Thoracic aorta (tissue), 2 donors: ENCODE measurements around the gene PDE3B. TPM values are rescaled to one million over a fixed set of nuclear protein-coding genes. Genes with fewer than 3 reads are reported as not detected.

ENCODE experiments used
- ATAC-seq: fragments of 150-250 bp; one replicate; pipeline ENCODE4 v1.8.0; 2017; ENCODE audit warnings: low read depth; ENCODE audit not compliant: insufficient number of reproducible peaks, low FRiP score
- DNase-seq: peaks from one replicate; pipeline ENCODE4 v3.0.0-alpha.2; 2020; ENCODE audit warnings: low spot score
- H3K27ac ChIP-seq, 2 donors: fragments of 200-600 bp; sonication (generic); 1 replicate in 1 of 2; 2 replicates in 1 of 2; pipeline ENCODE4 v1.5.1; 2016; ENCODE audit warnings: mild to moderate bottlenecking in 2 of 2, moderate library complexity in 2 of 2
- H3K27me3 ChIP-seq: fragments of 200-600 bp; sonication (generic); replicated peaks from 2 replicates; pipeline ENCODE4 v1.6.0; 2016; ENCODE audit warnings: mild to moderate bottlenecking; ENCODE audit not compliant: insufficient read depth
- H3K36me3 ChIP-seq: fragments of 200-600 bp; sonication (generic); one replicate; pipeline ENCODE4 v1.5.1; 2016
- H3K4me1 ChIP-seq, 2 donors: fragments of 200-600 bp; sonication (generic); 1 replicate in 1 of 2; 2 replicates in 1 of 2; pipeline versions ENCODE4 v1.5.1 to v1.6.0; 2016; ENCODE audit warnings: low read depth in 2 of 2, mild to moderate bottlenecking in 1 of 2; ENCODE audit not compliant: control insufficient read depth in 1 of 2
- H3K4me3 ChIP-seq: fragments of 200-600 bp; sonication (generic); 2 replicates; pipeline ENCODE4 v1.5.1; 2016; ENCODE audit warnings: mild to moderate bottlenecking
- H3K9me3 ChIP-seq: fragments of 200-600 bp; sonication (generic); 2 replicates; pipeline ENCODE4 v1.5.1; 2016
- total RNA-seq, 2 donors: library from RNA; depleted of rRNA; stranded (reverse); fragments of >200 nt; gene quantifications; one replicate each; pipeline versions ENCODE4 v1.1.0 to v1.2.3, GENCODE V29; 2016
- TF ChIP-seq, protein P1 (sequence below): fragments of 200-600 bp; sonication (generic); IDR thresholded peaks from one replicate; pipeline ENCODE4 v1.5.1; 2019; ENCODE audit warnings: antibody characterized with exemption

Gene PDE3B
- total RNA-seq, 2 donors from 2014 or later, result 21.6 to 24.0 TPM

- no peaks in the 10 kb centered on the region for H3K4me1 ChIP-seq
- H3K27me3 ChIP-seq, result no peaks in the 10 kb centered on the region
- no peak overlapping the region for H3K27ac ChIP-seq
These were observed 120.6 kb downstream of the PDE3B start for GRCh38 chr11:14764179-14764578.

GRCh38 chr11:14764579-14765527 lies 121.2 kb downstream of the PDE3B start:
- Histone ChIP-seq H3K4me1 (no peaks in the 10 kb centered on the region), H3K9me3 (no peaks in the 10 kb centered on the region), H3K36me3 (no peaks in the 10 kb centered on the region), H3K4me3 (no peak overlapping the region), H3K27ac (no peak overlapping the region), H3K27me3 (no peaks in the 10 kb centered on the region)
- TF ChIP-seq, protein P1, sequence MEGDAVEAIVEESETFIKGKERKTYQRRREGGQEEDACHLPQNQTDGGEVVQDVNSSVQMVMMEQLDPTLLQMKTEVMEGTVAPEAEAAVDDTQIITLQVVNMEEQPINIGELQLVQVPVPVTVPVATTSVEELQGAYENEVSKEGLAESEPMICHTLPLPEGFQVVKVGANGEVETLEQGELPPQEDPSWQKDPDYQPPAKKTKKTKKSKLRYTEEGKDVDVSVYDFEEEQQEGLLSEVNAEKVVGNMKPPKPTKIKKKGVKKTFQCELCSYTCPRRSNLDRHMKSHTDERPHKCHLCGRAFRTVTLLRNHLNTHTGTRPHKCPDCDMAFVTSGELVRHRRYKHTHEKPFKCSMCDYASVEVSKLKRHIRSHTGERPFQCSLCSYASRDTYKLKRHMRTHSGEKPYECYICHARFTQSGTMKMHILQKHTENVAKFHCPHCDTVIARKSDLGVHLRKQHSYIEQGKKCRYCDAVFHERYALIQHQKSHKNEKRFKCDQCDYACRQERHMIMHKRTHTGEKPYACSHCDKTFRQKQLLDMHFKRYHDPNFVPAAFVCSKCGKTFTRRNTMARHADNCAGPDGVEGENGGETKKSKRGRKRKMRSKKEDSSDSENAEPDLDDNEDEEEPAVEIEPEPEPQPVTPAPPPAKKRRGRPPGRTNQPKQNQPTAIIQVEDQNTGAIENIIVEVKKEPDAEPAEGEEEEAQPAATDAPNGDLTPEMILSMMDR, result no peak
- DNase-seq (no peak), ATAC-seq (no peak)

More at GRCh38 chr11:14764179-14764578, 120.6 kb downstream of the PDE3B start:
- TF ChIP-seq, protein P1, result no peak
- no peak overlapping the region for H3K4me3 ChIP-seq
- H3K36me3 ChIP-seq, result no peaks in the 10 kb centered on the region
- no peaks in the 10 kb centered on the region for H3K9me3 ChIP-seq
- DNase-seq (no peak), ATAC-seq (no peak)

- no peaks in the 10 kb centered on the region for H3K27me3 ChIP-seq
- TF ChIP-seq, protein P1, result no peak
- H3K4me1 ChIP-seq, result no peaks in the 10 kb centered on the region
- no peaks in the 10 kb centered on the region for H3K9me3 ChIP-seq
- H3K27ac ChIP-seq, result no peak overlapping the region
- no peaks in the 10 kb centered on the region for H3K36me3 ChIP-seq
- H3K4me3 ChIP-seq, result no peak overlapping the region
- ATAC-seq (no peak), DNase-seq (no peak)
These were observed 123.0 kb downstream of the PDE3B start for GRCh38 chr11:14766585-14766984.

- Histone ChIP-seq H3K9me3 (no peaks in the 10 kb centered on the region), H3K4me1 (no peaks in the 10 kb centered on the region), H3K27me3 (no peaks in the 10 kb centered on the region), H3K36me3 (no peaks in the 10 kb centered on the region), H3K4me3 (no peak overlapping the region), H3K27ac (no peak overlapping the region)
- ATAC-seq, result no peak
- TF ChIP-seq, protein P1, result no peak
- no peak for DNase-seq
These were observed 125.1 kb downstream of the PDE3B start for GRCh38 chr11:14768526-14769188.

- no peaks in the 10 kb centered on the region for H3K27me3 ChIP-seq
- TF ChIP-seq, protein P1, result no peak
- ATAC-seq (no peak), DNase-seq (no peak)
- no peak overlapping the region for H3K27ac ChIP-seq
- no peaks in the 10 kb centered on the region for H3K36me3 ChIP-seq
- H3K4me1 ChIP-seq, result no peaks in the 10 kb centered on the region
- no peak overlapping the region for H3K4me3 ChIP-seq
- H3K9me3 ChIP-seq, result no peaks in the 10 kb centered on the region
These were observed 130.2 kb downstream of the PDE3B start for GRCh38 chr11:14773755-14774154.
